ENCODE measurements around the gene CELF3.

- TF ChIP-seq CTCF (IDR thresholded peaks at IDR 0.05; ENCODE audit: insufficient read depth, low read length) (no peak), REST (IDR thresholded peaks at IDR 0.05; ENCODE audit: insufficient replicate concordance, low read depth) (no peak), GABPA (IDR thresholded peaks at IDR 0.05; ENCODE audit: low read depth) (no peak)
These were observed 3.5 kb upstream of the CELF3 start for GRCh38 chr1:151720125-151720524.

Data from HL-60 (cell line).